Measurements from ENCODE around the gene GLDN.

GRCh38 chr15:51365417-51365816, 24.0 kb downstream of the GLDN start:
- TF ChIP-seq CTCF (IDR thresholded peaks at IDR 0.05; ENCODE audit: insufficient read depth, low read depth, low read length) (no peak), EZH2 (IDR thresholded peaks at IDR 0.05; ENCODE audit: insufficient read depth, low read length) (no peak)

Data from astrocyte (in vitro differentiated cells and primary cell).